ENCODE measurements around the gene THOP1.

- TF ChIP-seq GABPA (IDR thresholded peaks at IDR 0.05; ENCODE audit: low read depth) (no peak), CTCF (IDR thresholded peaks at IDR 0.05; ENCODE audit: insufficient read depth, low read length) (no peak), POLR2AphosphoS5 (IDR thresholded peaks at IDR 0.05; ENCODE audit: low read depth) (no peak), REST (IDR thresholded peaks at IDR 0.05; ENCODE audit: insufficient replicate concordance, low read depth) (no peak)
These were observed 17.5 kb downstream of the THOP1 start for GRCh38 chr19:2802826-2803225.

All from HL-60 (cell line).